DOHH2 (cell line): ENCODE data around the gene ITGAV.

Experiments
- H3F3A ChIP-seq: fragments of 200-600 bp; sonication (generic), shearing (Covaris generic); 2 replicates; pipeline ENCODE4 v1.6.0; 2016; ENCODE audit warnings: antibody characterized with exemption, mild to moderate bottlenecking; ENCODE audit not compliant: control insufficient read depth, insufficient read depth
- H3K27ac ChIP-seq: fragments of 200-600 bp; sonication (generic); 2 replicates; pipeline ENCODE4 v1.5.1; 2014; ENCODE audit warnings: low read depth, mild to moderate bottlenecking, low read length, moderate library complexity
- H3K27me3 ChIP-seq: fragments of 200-600 bp; sonication (generic); 2 replicates; pipeline ENCODE4 v1.6.1; 2014; ENCODE audit warnings: mild to moderate bottlenecking, low read length, mixed read lengths; ENCODE audit not compliant: control insufficient read depth
- H3K36me3 ChIP-seq: fragments of 200-600 bp; sonication (generic); 2 replicates; pipeline ENCODE4 v1.6.1; 2014; ENCODE audit warnings: mild to moderate bottlenecking, low read length, moderate library complexity, mixed read lengths; ENCODE audit not compliant: control insufficient read depth
- H3K4me1 ChIP-seq: fragments of 200-600 bp; sonication (generic); 2 replicates; pipeline ENCODE4 v1.6.1; 2014; ENCODE audit warnings: mild to moderate bottlenecking, low read length, mixed read lengths; ENCODE audit not compliant: control insufficient read depth
- H3K4me2 ChIP-seq: fragments of 200-600 bp; sonication (generic); 2 replicates; pipeline ENCODE4 v1.6.0; 2014; ENCODE audit warnings: mild to moderate bottlenecking, low read length, moderate library complexity
- H3K4me3 ChIP-seq: fragments of 200-600 bp; sonication (generic); 2 replicates; pipeline ENCODE4 v1.5.1; 2014; ENCODE audit warnings: mild to moderate bottlenecking, low read length, mixed read lengths
- H3K79me2 ChIP-seq: fragments of 200-600 bp; sonication (generic); 2 replicates; pipeline ENCODE4 v1.6.1; 2014; ENCODE audit warnings: mild to moderate bottlenecking, low read length, mixed read lengths; ENCODE audit not compliant: control insufficient read depth
- H3K9me2 ChIP-seq: fragments of 200-600 bp; sonication (generic); replicated peaks from 2 replicates; pipeline ENCODE4 v1.6.1; 2014; ENCODE audit warnings: mild to moderate bottlenecking, low read length, mixed read lengths; ENCODE audit not compliant: control insufficient read depth
- H3K9me3 ChIP-seq: fragments of 200-600 bp; sonication (generic); 2 replicates; pipeline ENCODE4 v1.6.1; 2014; ENCODE audit warnings: antibody characterized with exemption, low read length, mixed read lengths; ENCODE audit not compliant: control insufficient read depth, insufficient read depth
- H4K20me1 ChIP-seq: fragments of 200-600 bp; sonication (generic); 2 replicates; pipeline ENCODE4 v1.6.0; 2014; ENCODE audit warnings: low read depth, mild to moderate bottlenecking, antibody characterized with exemption, low read length, moderate library complexity; ENCODE audit not compliant: control insufficient read depth, insufficient read depth
- EZH2phosphoT487 ChIP-seq: fragments of 200-600 bp; sonication (generic); IDR thresholded peaks from 2 replicates; pipeline ENCODE4 v1.6.1; 2017; ENCODE audit warnings: borderline replicate concordance, mild to moderate bottlenecking, antibody characterized with exemption, low read length, moderate library complexity, mixed read lengths
- TF ChIP-seq, protein P1 (sequence below): fragments of 200-600 bp; sonication (generic); IDR thresholded peaks from one replicate; pipeline ENCODE4 v1.5.1; 2014; ENCODE audit warnings: antibody characterized with exemption, mild to moderate bottlenecking, low read depth, low read length; ENCODE audit not compliant: poor library complexity, severe bottlenecking

Gene ITGAV

DNA sequence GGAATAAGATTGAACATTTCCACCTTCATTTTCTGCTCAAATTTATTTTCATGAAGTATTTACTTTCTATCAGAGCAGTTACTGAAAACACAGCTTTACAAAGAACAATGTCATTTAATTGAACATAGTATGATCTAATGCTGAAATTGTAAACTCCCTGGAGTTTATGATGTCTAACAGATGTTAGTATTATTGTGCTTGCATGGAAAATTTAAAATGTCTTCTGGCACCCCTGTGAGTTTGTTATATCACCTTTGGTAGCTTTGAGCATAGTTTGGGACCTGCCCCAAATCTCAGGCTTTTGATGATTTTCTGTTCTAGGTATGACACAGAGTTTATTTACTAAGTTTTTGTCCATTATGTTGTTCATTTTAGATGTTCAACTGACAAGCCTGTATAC lies 132.1 kb downstream of the ITGAV start:
- H3K27me3 ChIP-seq: no peaks in the 10 kb centered on the region
- no peaks in the 10 kb centered on the region for H4K20me1 ChIP-seq
- H3K4me1 ChIP-seq: no peaks in the 10 kb centered on the region
- no peaks in the 10 kb centered on the region for H3F3A ChIP-seq
- no peaks in the 10 kb centered on the region for H3K9me3 ChIP-seq
- H3K27ac ChIP-seq: no peak overlapping the region
- no peak overlapping the region for H3K4me2 ChIP-seq
- no peak overlapping the region for H3K4me3 ChIP-seq
- TF ChIP-seq EZH2phosphoT487: no peak
- TF ChIP-seq, protein P1, sequence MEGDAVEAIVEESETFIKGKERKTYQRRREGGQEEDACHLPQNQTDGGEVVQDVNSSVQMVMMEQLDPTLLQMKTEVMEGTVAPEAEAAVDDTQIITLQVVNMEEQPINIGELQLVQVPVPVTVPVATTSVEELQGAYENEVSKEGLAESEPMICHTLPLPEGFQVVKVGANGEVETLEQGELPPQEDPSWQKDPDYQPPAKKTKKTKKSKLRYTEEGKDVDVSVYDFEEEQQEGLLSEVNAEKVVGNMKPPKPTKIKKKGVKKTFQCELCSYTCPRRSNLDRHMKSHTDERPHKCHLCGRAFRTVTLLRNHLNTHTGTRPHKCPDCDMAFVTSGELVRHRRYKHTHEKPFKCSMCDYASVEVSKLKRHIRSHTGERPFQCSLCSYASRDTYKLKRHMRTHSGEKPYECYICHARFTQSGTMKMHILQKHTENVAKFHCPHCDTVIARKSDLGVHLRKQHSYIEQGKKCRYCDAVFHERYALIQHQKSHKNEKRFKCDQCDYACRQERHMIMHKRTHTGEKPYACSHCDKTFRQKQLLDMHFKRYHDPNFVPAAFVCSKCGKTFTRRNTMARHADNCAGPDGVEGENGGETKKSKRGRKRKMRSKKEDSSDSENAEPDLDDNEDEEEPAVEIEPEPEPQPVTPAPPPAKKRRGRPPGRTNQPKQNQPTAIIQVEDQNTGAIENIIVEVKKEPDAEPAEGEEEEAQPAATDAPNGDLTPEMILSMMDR: no peak
- no peaks in the 10 kb centered on the region for H3K9me2 ChIP-seq
- no peaks in the 10 kb centered on the region for H3K79me2 ChIP-seq
- no peaks in the 10 kb centered on the region for H3K36me3 ChIP-seq

DNA sequence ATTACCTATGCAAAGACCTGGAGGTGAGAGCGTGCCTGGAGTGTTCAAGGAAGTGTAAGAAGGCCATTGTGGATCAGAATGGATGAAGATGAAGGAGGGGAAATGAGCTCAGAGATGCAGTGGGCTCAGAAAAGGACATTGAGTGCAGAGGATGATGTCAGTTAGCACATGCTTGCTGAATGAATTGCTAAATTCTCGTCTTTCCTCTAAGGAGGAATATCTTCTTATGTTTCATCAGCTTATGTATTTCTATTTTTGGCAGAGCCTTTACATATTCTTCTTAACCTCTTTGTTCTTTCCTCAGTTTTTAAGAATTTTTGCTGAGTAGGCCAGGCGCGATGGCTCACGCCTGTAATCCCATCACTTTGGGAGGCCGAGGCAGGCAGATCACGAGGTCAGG lies 134.9 kb downstream of the ITGAV start:
- H3K4me3 ChIP-seq: no peak overlapping the region
- no peaks in the 10 kb centered on the region for H3K9me2 ChIP-seq
- TF ChIP-seq, protein P1: no peak
- TF ChIP-seq EZH2phosphoT487: no peak
- no peaks in the 10 kb centered on the region for H3F3A ChIP-seq
- H3K9me3 ChIP-seq: no peaks in the 10 kb centered on the region
- no peaks in the 10 kb centered on the region for H3K4me1 ChIP-seq
- H4K20me1 ChIP-seq: no peaks in the 10 kb centered on the region
- H3K36me3 ChIP-seq: no peaks in the 10 kb centered on the region
- no peak overlapping the region for H3K27ac ChIP-seq
- H3K4me2 ChIP-seq: no peak overlapping the region
- no peaks in the 10 kb centered on the region for H3K79me2 ChIP-seq
- no peaks in the 10 kb centered on the region for H3K27me3 ChIP-seq

DNA sequence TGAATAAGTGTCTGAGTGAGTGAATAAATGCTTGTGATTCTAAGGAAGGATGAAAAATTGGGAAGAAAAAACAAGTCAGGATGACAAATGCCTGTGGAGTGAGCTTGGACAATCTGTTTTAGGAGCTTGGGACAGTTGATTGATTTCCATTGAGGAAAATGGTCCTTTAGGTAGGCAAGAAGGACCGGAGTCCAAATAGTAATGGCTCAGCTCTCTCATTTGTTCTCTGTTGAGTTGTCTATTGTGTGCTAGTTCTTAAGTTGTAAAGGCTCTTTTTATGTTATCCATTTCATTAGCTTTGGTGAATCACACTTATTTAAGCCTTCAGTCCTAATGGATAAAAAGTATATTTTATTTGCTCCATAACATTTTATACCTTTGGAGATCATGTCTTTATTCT lies 135.9 kb downstream of the ITGAV start:
- Histone ChIP-seq H4K20me1 (no peaks in the 10 kb centered on the region), H3K9me3 (no peaks in the 10 kb centered on the region), H3K4me2 (no peak overlapping the region), H3K36me3 (no peaks in the 10 kb centered on the region), H3K9me2 (no peaks in the 10 kb centered on the region), H3K4me1 (no peaks in the 10 kb centered on the region), H3K79me2 (no peaks in the 10 kb centered on the region), H3F3A (no peaks in the 10 kb centered on the region), H3K27me3 (no peaks in the 10 kb centered on the region), H3K4me3 (no peak overlapping the region), H3K27ac (no peak overlapping the region)
- no peak for TF ChIP-seq EZH2phosphoT487
- TF ChIP-seq, protein P1: no peak

DNA sequence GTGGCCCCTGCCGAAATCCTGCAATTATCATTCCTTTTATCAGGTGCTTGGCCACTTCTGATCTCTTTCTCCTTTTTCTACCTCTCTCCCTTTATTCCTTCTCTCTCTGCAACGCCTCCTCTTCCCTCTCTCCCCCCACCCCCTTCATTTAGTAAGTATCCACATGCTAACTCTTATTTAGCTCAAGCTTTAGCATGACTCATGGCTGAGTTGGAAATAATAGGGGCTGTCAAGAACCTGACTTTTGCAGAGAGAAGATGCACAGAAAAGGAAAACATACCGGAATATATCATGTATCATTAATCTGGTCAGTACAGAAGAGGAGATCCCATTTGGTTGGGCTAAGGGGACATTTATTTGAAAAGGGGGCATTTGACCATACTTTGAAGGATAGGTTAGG lies 137.1 kb downstream of the ITGAV start:
- Histone ChIP-seq H3K36me3 (no peaks in the 10 kb centered on the region), H3K4me2 (no peak overlapping the region), H3K9me2 (no peaks in the 10 kb centered on the region), H3F3A (no peaks in the 10 kb centered on the region), H3K27me3 (no peaks in the 10 kb centered on the region), H4K20me1 (no peaks in the 10 kb centered on the region), H3K27ac (no peak overlapping the region), H3K4me1 (no peaks in the 10 kb centered on the region), H3K79me2 (no peaks in the 10 kb centered on the region), H3K9me3 (no peaks in the 10 kb centered on the region), H3K4me3 (no peak overlapping the region)
- no peak for TF ChIP-seq EZH2phosphoT487
- TF ChIP-seq, protein P1: no peak
